GM23248 (cell line): ENCODE results near the gene SLC12A4. TPM values are rescaled to one million over a fixed set of nuclear protein-coding genes. Genes with fewer than 3 reads are reported as not detected.

Source experiments
- DNase-seq: peaks from one replicate; pipeline ENCODE4 v3.0.0-alpha.2; 2015
- H2AFZ ChIP-seq: fragments of 200-600 bp; sonication (generic); 2 replicates; pipeline ENCODE4 v1.6.1; 2016; ENCODE audit warnings: antibody characterized with exemption
- H3F3A ChIP-seq: fragments of 200-600 bp; sonication (generic); 2 replicates; pipeline ENCODE4 v1.6.1; 2016; ENCODE audit warnings: mild to moderate bottlenecking, antibody characterized with exemption, mixed run types; ENCODE audit not compliant: insufficient read depth
- H3K27ac ChIP-seq: fragments of 200-600 bp; sonication (generic); 2 replicates; pipeline ENCODE4 v1.5.1; 2016; ENCODE audit warnings: mild to moderate bottlenecking
- H3K27me3 ChIP-seq: fragments of 200-600 bp; sonication (generic); replicated peaks from 2 replicates; pipeline ENCODE4 v1.6.1; 2016; ENCODE audit warnings: mild to moderate bottlenecking; ENCODE audit not compliant: insufficient read depth
- H3K36me3 ChIP-seq: fragments of 200-600 bp; sonication (generic); 2 replicates; pipeline ENCODE4 v1.6.1; 2016; ENCODE audit warnings: low read depth, mild to moderate bottlenecking
- H3K4me1 ChIP-seq: fragments of 200-600 bp; sonication (generic); 2 replicates; pipeline ENCODE4 v1.6.1; 2016; ENCODE audit warnings: mild to moderate bottlenecking; ENCODE audit not compliant: insufficient read depth
- H3K4me2 ChIP-seq: fragments of 200-600 bp; sonication (generic); one replicate; pipeline ENCODE4 v1.6.1; 2016; ENCODE audit warnings: mild to moderate bottlenecking; ENCODE audit not compliant: unreplicated experiment
- H3K4me3 ChIP-seq: fragments of 200-600 bp; sonication (generic); 2 replicates; pipeline ENCODE4 v1.5.1; 2016; ENCODE audit warnings: mild to moderate bottlenecking
- H3K79me2 ChIP-seq: fragments of 200-600 bp; sonication (generic); 2 replicates; pipeline ENCODE4 v1.6.1; 2016; ENCODE audit warnings: mild to moderate bottlenecking; ENCODE audit not compliant: insufficient read depth
- H3K9ac ChIP-seq: fragments of 200-600 bp; sonication (generic); 2 replicates; pipeline ENCODE4 v1.6.1; 2016; ENCODE audit warnings: mild to moderate bottlenecking
- H3K9me2 ChIP-seq: fragments of 200-600 bp; sonication (generic); 2 replicates; pipeline ENCODE4 v1.6.1; 2016; ENCODE audit warnings: mixed run types, mild to moderate bottlenecking, moderate library complexity; ENCODE audit not compliant: insufficient read depth
- H3K9me3 ChIP-seq: fragments of 200-600 bp; sonication (generic); one replicate; pipeline ENCODE4 v1.6.1; 2017; ENCODE audit warnings: low read depth
- H4K20me1 ChIP-seq: fragments of 200-600 bp; sonication (generic); 2 replicates; pipeline ENCODE4 v1.6.0; 2016; ENCODE audit not compliant: insufficient read depth
- EZH2 ChIP-seq: fragments of 200-600 bp; sonication (generic); IDR thresholded peaks from 2 replicates; pipeline ENCODE4 v1.6.1; 2018; ENCODE audit warnings: antibody characterized with exemption, mild to moderate bottlenecking; ENCODE audit not compliant: insufficient read depth, poor library complexity, severe bottlenecking
- EZH2phosphoT487 ChIP-seq: fragments of 200-600 bp; sonication (generic); IDR thresholded peaks from 2 replicates; pipeline ENCODE4 v1.6.1; 2018; ENCODE audit warnings: antibody characterized with exemption, moderate library complexity, mild to moderate bottlenecking, low read depth; ENCODE audit not compliant: insufficient read depth
- WGBS, 2 experiments: methylation state at CpG; one replicate each; pipeline ENCODE4 v1.1.6; 2015 to 2017; ENCODE audit warnings: low lambda C conversion rate in 2 of 2, low coverage in 1 of 2; ENCODE audit errors: missing lambda C conversion rate in 2 of 2; 5-methylcytosine and 5-hydroxymethylcytosine counted together
- in situ Hi-C: fragments of 300-500 bp; cut with MboI; formaldehyde crosslinking; loops from 2 replicates; pipeline ENCODE4 v1.15.0; 2020
- polyA plus RNA-seq: library from polyadenylated mRNA; unstranded; fragments of >200 nt; fragmentation: Nextera tagmentation; extraction: Ambion mirVana; gene quantifications from 2 replicates; pipeline ENCODE4 v1.2.1, GENCODE V29; 2016
- total RNA-seq: library from RNA; depleted of rRNA; stranded (reverse); fragments of >200 nt; shearing (Covaris generic); gene quantifications from 2 replicates; pipeline ENCODE4 v1.2.3, GENCODE V29; 2014

SLC12A4 gene
- total and polyA plus RNA-seq, 2 experiments from 2014 or later, result 63.0 to 101 TPM

DNA sequence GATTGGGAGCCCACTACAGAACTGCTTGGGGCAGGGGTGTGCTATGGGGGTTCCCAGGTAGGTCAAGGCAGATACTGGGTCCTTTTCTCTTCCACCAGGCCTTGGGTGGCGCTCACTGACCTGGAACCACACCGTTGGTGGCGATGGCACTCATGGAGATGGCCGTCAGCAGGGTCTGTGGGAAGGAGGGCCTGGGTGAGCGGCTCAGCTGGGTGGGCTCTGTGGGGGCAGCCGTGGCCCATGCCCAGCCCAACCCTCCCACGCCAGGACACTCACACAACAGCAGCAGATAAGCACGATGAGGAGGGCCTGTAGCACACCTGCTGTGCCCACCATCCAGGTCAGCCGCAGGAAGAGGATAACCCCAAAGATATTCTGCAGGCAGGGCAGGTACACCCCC, 10.8 kb downstream of the SLC12A4 start:
- peaks cover 15% of the 10 kb centered on the region for H3F3A ChIP-seq
- peaks cover 21% of the 10 kb centered on the region for H3K4me1 ChIP-seq
- peaks cover 70% of the 10 kb centered on the region for H3K79me2 ChIP-seq
- no peaks in the 10 kb centered on the region for H4K20me1 ChIP-seq
- H3K27ac ChIP-seq, result no peak overlapping the region
- H3K4me3 ChIP-seq, result no peak overlapping the region
- 94 to 98% methylated on average over 6 to 9 of the region's 9 CpGs for WGBS, 2 experiments
- no peak overlapping the region for H2AFZ ChIP-seq
- peaks cover 48% of the 10 kb centered on the region for H3K36me3 ChIP-seq
- H3K9ac ChIP-seq, result no peak overlapping the region
- no peaks in the 10 kb centered on the region for H3K27me3 ChIP-seq
- TF ChIP-seq EZH2phosphoT487 (no peak), EZH2 (no peak)
- in situ Hi-C loops, result no loop called here
- H3K4me2 ChIP-seq, result no peak overlapping the region
- H3K9me3 ChIP-seq, result no peaks in the 10 kb centered on the region
- no peak for DNase-seq
- no peaks in the 10 kb centered on the region for H3K9me2 ChIP-seq

- Histone ChIP-seq H3F3A (peaks cover 3% of the 10 kb centered on the region; the same call in 1 of the 2 replicates), H3K9ac (no peak overlapping the region), H3K27ac (no peak overlapping the region), H3K27me3 (no peaks in the 10 kb centered on the region), H2AFZ (no peak overlapping the region), H3K79me2 (peaks cover 40% of the 10 kb centered on the region), H3K36me3 (peaks cover 38% of the 10 kb centered on the region; the same call in 1 of the 2 replicates), H3K4me3 (no peak overlapping the region), H3K4me2 (no peak overlapping the region), H3K9me3 (no peaks in the 10 kb centered on the region), H4K20me1 (no peaks in the 10 kb centered on the region), H3K9me2 (no peaks in the 10 kb centered on the region), H3K4me1 (peaks cover 10% of the 10 kb centered on the region)
- DNase-seq, result no peak
- 86 to 88% methylated on average over 10 of the region's 10 CpGs for WGBS, 2 experiments
- in situ Hi-C loops, result no loop called here
- TF ChIP-seq EZH2phosphoT487 (no peak), EZH2 (no peak)
These were observed 13.8 kb downstream of the SLC12A4 start for GRCh38 chr16:67954421-67955196.

DNA sequence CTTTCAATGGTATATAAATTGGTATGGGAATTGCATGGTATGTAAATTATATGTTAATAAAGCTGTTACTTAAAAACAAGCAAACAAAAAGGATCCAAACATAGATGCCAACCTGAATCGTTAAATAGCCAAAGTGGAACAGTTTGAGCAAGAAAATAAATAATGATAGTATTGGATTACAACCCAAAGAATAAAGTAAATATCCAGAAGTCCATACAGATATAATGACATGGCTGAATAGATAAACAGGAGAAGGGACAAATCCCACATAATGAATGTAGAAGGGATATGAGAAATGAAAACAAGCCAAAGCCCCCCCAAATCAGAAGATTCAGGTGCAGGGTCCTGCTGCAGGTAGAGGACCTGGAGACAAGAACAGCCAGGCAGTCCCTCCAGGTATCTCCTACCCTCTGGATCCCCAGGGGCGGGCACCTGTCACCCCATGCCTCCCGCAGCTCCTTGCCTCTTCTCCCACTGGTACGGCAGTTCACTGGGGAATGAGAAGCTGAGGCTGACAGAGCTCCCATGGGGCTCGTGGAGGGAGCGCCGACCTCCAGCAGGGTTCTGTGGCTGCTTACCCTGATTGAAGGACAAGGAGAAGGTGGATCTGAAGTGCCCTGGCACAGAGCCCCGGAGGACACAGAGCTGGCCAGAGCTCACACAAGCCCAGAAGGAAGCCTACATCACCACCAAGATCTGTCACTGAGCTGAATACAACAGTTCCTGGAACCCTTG, 14.6 kb downstream of the SLC12A4 start:
- H3K27ac ChIP-seq, result no peak overlapping the region
- TF ChIP-seq EZH2 (no peak), EZH2phosphoT487 (no peak)
- peaks cover 32% of the 10 kb centered on the region for H3K79me2 ChIP-seq
- H3K4me2 ChIP-seq, result no peak overlapping the region
- in situ Hi-C loops, result no loop called here
- H3K27me3 ChIP-seq, result no peaks in the 10 kb centered on the region
- no peaks in the 10 kb centered on the region for H3K9me3 ChIP-seq
- H3K9me2 ChIP-seq, result no peaks in the 10 kb centered on the region
- no peak overlapping the region for H3K9ac ChIP-seq
- no peak overlapping the region for H2AFZ ChIP-seq
- WGBS, 2 experiments, result 84% methylated on average over 8 of the region's 8 CpGs
- no peaks in the 10 kb centered on the region for H4K20me1 ChIP-seq
- H3K4me3 ChIP-seq, result no peak overlapping the region
- H3F3A ChIP-seq, result peaks cover 3% of the 10 kb centered on the region; the same call in 1 of the 2 replicates
- peaks cover 37% of the 10 kb centered on the region; the same call in 1 of the 2 replicates for H3K36me3 ChIP-seq
- H3K4me1 ChIP-seq, result peaks cover 2% of the 10 kb centered on the region
- no peak for DNase-seq

- Histone ChIP-seq H4K20me1 (no peaks in the 10 kb centered on the region), H3K4me3 (no peak overlapping the region), H3K4me1 (no peaks in the 10 kb centered on the region), H3K79me2 (peaks cover 9% of the 10 kb centered on the region; the same call in 1 of the 2 replicates), H3K9ac (no peak overlapping the region), H3K27me3 (no peaks in the 10 kb centered on the region), H3K9me2 (no peaks in the 10 kb centered on the region), H2AFZ (no peak overlapping the region), H3K9me3 (no peaks in the 10 kb centered on the region), H3K4me2 (no peak overlapping the region), H3K27ac (no peak overlapping the region), H3K36me3 (peaks cover 31% of the 10 kb centered on the region; the same call in 1 of the 2 replicates), H3F3A (peaks cover 3% of the 10 kb centered on the region; the same call in 1 of the 2 replicates)
- TF ChIP-seq EZH2, result no peak
- TF ChIP-seq EZH2phosphoT487, result no peak
- no peak for DNase-seq
- 67 to 78% methylated on average over 12 of the region's 12 CpGs for WGBS, 2 experiments
- in situ Hi-C loops, result no loop called here
These were observed 17.0 kb downstream of the SLC12A4 start for GRCh38 chr16:67951485-67951884.
